BE2C (cell line): ENCODE data around the gene NACC1.

Source experiments
- DNase-seq: peaks from one replicate; pipeline ENCODE4 v3.0.0-alpha.2; 2020
- H3K27me3 ChIP-seq: fragments of 250-450 bp; sonication (Bioruptor Pico); 2 replicates; pipeline ENCODE4 v1.5.1; 2020; ENCODE audit warnings: mild to moderate bottlenecking
- H3K36me3 ChIP-seq: fragments of 250-450 bp; sonication (Bioruptor Pico); 2 replicates; pipeline ENCODE4 v1.5.1; 2020; ENCODE audit warnings: mild to moderate bottlenecking
- H3K4me1 ChIP-seq: fragments of 250-450 bp; sonication (Bioruptor Pico); 2 replicates; pipeline ENCODE4 v1.5.1; 2020
- H3K4me3 ChIP-seq: 2 replicates; pipeline ENCODE4 v1.5.1; 2011; ENCODE audit warnings: low read depth, low read length
- H3K9me3 ChIP-seq: fragments of 250-450 bp; sonication (Bioruptor Pico); 2 replicates; pipeline ENCODE4 v1.5.1; 2020
- CTCF ChIP-seq: IDR thresholded peaks from 2 replicates; pipeline ENCODE4 v1.5.1; 2012; ENCODE audit warnings: mild to moderate bottlenecking, low read depth, low read length

The NACC1 gene

DNA sequence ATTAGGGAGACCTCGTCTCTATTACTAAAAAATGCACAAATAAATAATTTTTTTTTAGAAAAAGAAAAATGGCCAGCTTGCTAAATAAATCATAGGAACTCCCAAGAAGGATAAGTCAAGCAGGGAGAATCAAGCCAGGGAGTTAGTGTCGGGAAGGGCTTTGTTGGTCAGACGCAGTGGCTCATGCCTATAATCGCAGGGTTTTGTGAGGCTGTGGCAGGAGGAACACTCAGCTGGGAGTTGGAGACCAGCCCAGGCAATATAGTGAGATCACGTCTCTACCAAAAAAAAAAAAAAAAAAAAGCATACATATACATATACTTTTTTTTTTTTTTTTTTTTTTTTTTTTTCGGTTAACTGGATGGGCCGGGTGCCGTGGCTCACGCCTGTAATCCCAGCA lies 9.0 kb downstream of the NACC1 start:
- Histone ChIP-seq H3K36me3 (peaks cover 23% of the 10 kb centered on the region), H3K4me3 (no peak overlapping the region), H3K9me3 (no peaks in the 10 kb centered on the region), H3K4me1 (no peaks in the 10 kb centered on the region), H3K27me3 (no peaks in the 10 kb centered on the region)
- TF ChIP-seq CTCF, result no peak
- no peak for DNase-seq

- Histone ChIP-seq H3K27me3 (no peaks in the 10 kb centered on the region), H3K36me3 (peaks cover 25% of the 10 kb centered on the region), H3K9me3 (no peaks in the 10 kb centered on the region), H3K4me1 (no peaks in the 10 kb centered on the region), H3K4me3 (no peak overlapping the region)
- TF ChIP-seq CTCF, result no peak
- no peak for DNase-seq
Observed at GRCh38 chr19:13127811-13128575, 9.9 kb downstream of the NACC1 start.

- no peak for TF ChIP-seq CTCF
- no peak overlapping the region for H3K4me3 ChIP-seq
- H3K27me3 ChIP-seq, result no peaks in the 10 kb centered on the region
- H3K9me3 ChIP-seq, result no peaks in the 10 kb centered on the region
- no peak for DNase-seq
- H3K36me3 ChIP-seq, result peaks cover 21% of the 10 kb centered on the region
- H3K4me1 ChIP-seq, result no peaks in the 10 kb centered on the region
Observed at GRCh38 chr19:13128583-13128982, 10.5 kb downstream of the NACC1 start.

DNA sequence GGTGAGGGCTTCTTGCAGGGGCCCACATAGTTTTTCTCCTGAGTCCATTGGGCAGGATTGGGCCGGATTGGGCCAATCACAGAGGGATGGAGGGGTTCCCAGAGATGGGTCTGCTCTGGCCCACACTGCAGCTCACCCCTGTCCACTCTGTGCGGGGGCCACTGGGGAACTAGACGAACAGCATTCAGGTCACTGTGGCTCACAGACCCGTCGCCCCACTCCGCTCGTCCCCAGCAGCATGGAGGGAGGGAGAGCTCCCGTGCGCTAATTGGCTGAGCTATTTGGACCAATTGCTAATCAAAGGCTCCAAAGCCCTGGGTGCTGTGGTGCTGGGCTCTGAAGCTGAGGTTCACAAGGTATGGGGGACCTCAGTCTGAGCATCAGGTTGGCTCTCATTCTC lies 11.3 kb downstream of the NACC1 start:
- Histone ChIP-seq H3K4me3 (no peak overlapping the region), H3K36me3 (peaks cover 20% of the 10 kb centered on the region), H3K4me1 (no peaks in the 10 kb centered on the region), H3K9me3 (no peaks in the 10 kb centered on the region), H3K27me3 (no peaks in the 10 kb centered on the region)
- no peak for TF ChIP-seq CTCF
- no peak for DNase-seq

DNA sequence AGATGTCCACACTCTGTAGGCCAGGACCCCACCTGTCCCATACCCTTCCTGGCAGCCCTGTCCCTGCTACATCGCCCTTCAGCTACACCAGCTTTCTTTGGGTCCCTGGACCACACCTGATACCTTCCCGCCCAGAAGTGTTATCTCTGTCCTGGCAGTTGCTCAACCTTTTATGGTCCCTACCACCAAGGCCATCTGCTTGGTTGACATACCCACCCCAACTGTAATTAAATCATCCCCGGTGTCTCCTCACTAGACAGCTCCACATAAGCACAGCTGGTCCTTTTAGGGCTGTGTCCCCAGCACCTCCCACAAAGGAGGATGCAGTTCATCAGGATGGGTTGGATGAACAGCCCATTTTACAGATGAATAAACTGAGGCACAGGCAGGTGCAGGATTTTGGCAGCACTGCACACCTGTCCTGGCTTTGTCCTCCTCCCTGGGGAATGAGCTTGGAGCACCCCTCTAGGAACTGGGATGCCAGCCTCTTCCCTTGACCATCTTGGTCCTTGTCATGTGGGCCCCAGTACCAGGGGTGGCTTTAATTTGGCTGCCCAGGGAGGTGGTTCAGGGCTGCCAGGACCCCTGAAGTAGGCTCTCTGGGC lies 12.9 kb downstream of the NACC1 start:
- Histone ChIP-seq H3K4me1 (no peaks in the 10 kb centered on the region), H3K9me3 (no peaks in the 10 kb centered on the region), H3K27me3 (no peaks in the 10 kb centered on the region), H3K4me3 (no peak overlapping the region), H3K36me3 (peaks cover 31% of the 10 kb centered on the region)
- no peak for TF ChIP-seq CTCF
- DNase-seq, result no peak

GRCh38 chr19:13132471-13133180 lies 14.6 kb downstream of the NACC1 start:
- DNase-seq, result no peak

More at GRCh38 chr19:13132471-13133180, 14.6 kb downstream of the NACC1 start:
- no peak for TF ChIP-seq CTCF
- Histone ChIP-seq H3K4me3 (no peak overlapping the region), H3K9me3 (no peaks in the 10 kb centered on the region), H3K4me1 (no peaks in the 10 kb centered on the region), H3K27me3 (no peaks in the 10 kb centered on the region), H3K36me3 (peaks cover 41% of the 10 kb centered on the region)
